Right lung (tissue), 5 donors: ENCODE measurements around the gene SYTL3. TPM values are rescaled to one million over a fixed set of nuclear protein-coding genes. Genes with fewer than 3 reads are reported as not detected.
"Not testable (repeated sequence)": the region's sequence is repeated elsewhere in the genome, so short reads cannot be mapped to it uniquely, and the experiment has no call there.

Experiments used
- DNase-seq, 2 donors: peaks; one replicate each; pipeline ENCODE4 v3.0.0-alpha.2; 2013
- polyA plus RNA-seq, 5 donors: library from polyadenylated mRNA; unstranded; fragments of 120-200 nt; gene quantifications; one replicate each; pipeline versions ENCODE4 v1.2.1 to v1.2.3, GENCODE V29; 2013; ENCODE audit warnings: inconsistent platforms in 1 of 5, low replicate concordance in 1 of 5; ENCODE audit not compliant: insufficient read length in 5 of 5, insufficient read depth in 1 of 5

SYTL3 gene
- polyA plus RNA-seq, 5 donors: 6.6 to 10.5 (median 8.4) TPM

- DNase-seq: no peak
Observed at GRCh38 chr6:158688860-158689259, 39.0 kb downstream of the SYTL3 start.

GRCh38 chr6:158694913-158695312 lies 45.1 kb downstream of the SYTL3 start:
- no peak for DNase-seq

- no peak for DNase-seq
Observed at GRCh38 chr6:158697811-158698210, 48.0 kb downstream of the SYTL3 start.

- DNase-seq: no peak
Observed at GRCh38 chr6:158698931-158699330, 49.1 kb downstream of the SYTL3 start.

- not testable (repeated sequence) for DNase-seq
Observed at GRCh38 chr6:158701268-158701667, 51.4 kb downstream of the SYTL3 start.

GRCh38 chr6:158703111-158703836 lies 53.4 kb downstream of the SYTL3 start:
- no peak for DNase-seq

GRCh38 chr6:158703837-158704822 lies 54.3 kb downstream of the SYTL3 start:
- peak; percentile 68 to 70 for DNase-seq

- DNase-seq: no peak
Observed at GRCh38 chr6:158705386-158706126, 55.7 kb downstream of the SYTL3 start.

GRCh38 chr6:158706369-158706982 lies 56.6 kb downstream of the SYTL3 start:
- peak in 1 of 2 donors; percentile 54 for DNase-seq

- no peak for DNase-seq
Observed at GRCh38 chr6:158707120-158707820, 57.4 kb downstream of the SYTL3 start.

- no peak for DNase-seq
Observed at GRCh38 chr6:158707821-158708195, 58.0 kb downstream of the SYTL3 start.

- peak in 1 of 2 donors; percentile 40 for DNase-seq
Observed at GRCh38 chr6:158708239-158708638, 58.4 kb downstream of the SYTL3 start.

- no peak for DNase-seq
Observed at GRCh38 chr6:158709809-158710208, 60.0 kb downstream of the SYTL3 start.

GRCh38 chr6:158711264-158711663 lies 61.4 kb downstream of the SYTL3 start:
- peak in 1 of 2 donors; percentile 36 for DNase-seq

GRCh38 chr6:158713469-158713868 lies 63.6 kb downstream of the SYTL3 start:
- no peak for DNase-seq

GRCh38 chr6:158714706-158715105 lies 64.9 kb downstream of the SYTL3 start:
- DNase-seq: no peak

GRCh38 chr6:158715330-158716311 lies 65.8 kb downstream of the SYTL3 start:
- no peak for DNase-seq

GRCh38 chr6:158717341-158718330 lies 67.8 kb downstream of the SYTL3 start:
- no peak for DNase-seq
